CD4-positive, alpha-beta T cell treated with Interferon gamma for 1 hour (primary cell): ENCODE measurements around the gene MTCH1.
"Not testable (repeated sequence)": the region's sequence is repeated elsewhere in the genome, so short reads cannot be mapped to it uniquely, and the experiment has no call there.

Experiments used
- DNase-seq: peaks from one replicate; pipeline ENCODE4 v3.0.0-alpha.2; 2020

The MTCH1 gene

GRCh38 chr6:36969240-36969691 is 16.7 kb downstream of the MTCH1 start:
- DNase-seq, result no peak

- DNase-seq, result no peak
Observed at GRCh38 chr6:36968266-36968977, 17.6 kb downstream of the MTCH1 start.

GRCh38 chr6:36967757-36968156 is 18.2 kb downstream of the MTCH1 start:
- no peak for DNase-seq

- DNase-seq, result no peak
Observed at GRCh38 chr6:36967301-36967700, 18.7 kb downstream of the MTCH1 start.

GRCh38 chr6:36964908-36965307 is 21.1 kb downstream of the MTCH1 start:
- no peak for DNase-seq

- DNase-seq, result no peak
Observed at GRCh38 chr6:36964349-36964748, 21.6 kb downstream of the MTCH1 start.

- peak; percentile 36 for DNase-seq
Observed at GRCh38 chr6:36963451-36964290, 22.3 kb downstream of the MTCH1 start.

- DNase-seq, result peak; percentile 89
Observed at GRCh38 chr6:36962874-36963273, 23.1 kb downstream of the MTCH1 start.

GRCh38 chr6:36961441-36962435 is 24.3 kb downstream of the MTCH1 start:
- no peak for DNase-seq

GRCh38 chr6:36959555-36960250 is 26.3 kb downstream of the MTCH1 start:
- DNase-seq, result no peak

GRCh38 chr6:36958775-36959554 is 27.0 kb downstream of the MTCH1 start:
- no peak for DNase-seq

- no peak for DNase-seq
Observed at GRCh38 chr6:36957773-36958271, 28.2 kb downstream of the MTCH1 start.

GRCh38 chr6:36956446-36956820 is 29.6 kb downstream of the MTCH1 start:
- no peak for DNase-seq

GRCh38 chr6:36955671-36956445 is 30.1 kb downstream of the MTCH1 start:
- no peak for DNase-seq

- no peak for DNase-seq
Observed at GRCh38 chr6:36955136-36955535, 30.9 kb downstream of the MTCH1 start.

GRCh38 chr6:36954262-36954931 is 31.6 kb downstream of the MTCH1 start, which contains the start of gene PI16:
Gene PI16 (plus strand): TSS chr6:36954738. CDS start chr6:36954761, 23 bp downstream.
- DNase-seq, result no peak

GRCh38 chr6:36953931-36954261 is 32.1 kb downstream of the MTCH1 start:
- DNase-seq, result no peak

GRCh38 chr6:36949636-36950035 is 36.4 kb downstream of the MTCH1 start:
- no peak for DNase-seq

GRCh38 chr6:36949076-36949475 is 36.9 kb downstream of the MTCH1 start:
- not testable (repeated sequence) for DNase-seq
